ENCODE measurements around the gene DCAF15.

The DCAF15 gene

GRCh38 chr19:13929956-13930355 lies 22.4 kb upstream of the DCAF15 start:
- no peak for DNase-seq (ENCODE audit: low read depth in 2 of 2, low spot score in 1 of 2)

GRCh38 chr19:13930402-13930801 lies 21.9 kb upstream of the DCAF15 start:
- DNase-seq (ENCODE audit: low read depth in 2 of 2, low spot score in 1 of 2), result no peak

GRCh38 chr19:13931391-13932148 lies 20.7 kb upstream of the DCAF15 start:
- DNase-seq (ENCODE audit: low read depth in 2 of 2, low spot score in 1 of 2), result no peak

GRCh38 chr19:13932149-13932637 lies 20.1 kb upstream of the DCAF15 start:
- no peak for DNase-seq (ENCODE audit: low read depth in 2 of 2, low spot score in 1 of 2)

GRCh38 chr19:13932911-13933393 lies 19.4 kb upstream of the DCAF15 start:
- no peak for DNase-seq (ENCODE audit: low read depth in 2 of 2, low spot score in 1 of 2)

GRCh38 chr19:13934785-13935109 lies 17.6 kb upstream of the DCAF15 start:
- DNase-seq (ENCODE audit: low read depth in 2 of 2, low spot score in 1 of 2), result no peak

GRCh38 chr19:13935765-13936510 lies 16.4 kb upstream of the DCAF15 start:
- no peak for DNase-seq (ENCODE audit: low read depth in 2 of 2, low spot score in 1 of 2)

GRCh38 chr19:13937479-13938300 lies 14.6 kb upstream of the DCAF15 start:
- no peak for DNase-seq (ENCODE audit: low read depth in 2 of 2, low spot score in 1 of 2)

GRCh38 chr19:13938301-13939064 lies 13.8 kb upstream of the DCAF15 start, which contains the start of gene PODNL1:
Gene PODNL1 (minus strand): TSS chr19:13938417. CDS start chr19:13938181, 236 bp downstream.
- no peak for DNase-seq (ENCODE audit: low read depth in 2 of 2, low spot score in 1 of 2)

GRCh38 chr19:13942023-13942684 lies 10.2 kb upstream of the DCAF15 start:
- DNase-seq (ENCODE audit: low read depth in 2 of 2, low spot score in 1 of 2), result no peak

- no peak for DNase-seq (ENCODE audit: low read depth in 2 of 2, low spot score in 1 of 2)
Measured at GRCh38 chr19:13946414-13946813, 5.9 kb upstream of the DCAF15 start.

- DNase-seq (ENCODE audit: low read depth in 2 of 2, low spot score in 1 of 2), result no peak
Measured at GRCh38 chr19:13951043-13951442, 1.3 kb upstream of the DCAF15 start.

- DNase-seq (ENCODE audit: low read depth in 2 of 2, low spot score in 1 of 2), result no peak
Measured at GRCh38 chr19:13951799-13952153, 533 bp upstream of the DCAF15 start.

GRCh38 chr19:13952931-13953531 lies 722 bp downstream of the DCAF15 start:
- no peak for DNase-seq (ENCODE audit: low read depth in 2 of 2, low spot score in 1 of 2)

GRCh38 chr19:13954185-13954584 lies 1.9 kb downstream of the DCAF15 start:
- no peak for DNase-seq (ENCODE audit: low read depth in 2 of 2, low spot score in 1 of 2)

- DNase-seq (ENCODE audit: low read depth in 2 of 2, low spot score in 1 of 2), result no peak
Measured at GRCh38 chr19:13955662-13956364, 3.5 kb downstream of the DCAF15 start.

- DNase-seq (ENCODE audit: low read depth in 2 of 2, low spot score in 1 of 2), result no peak
Measured at GRCh38 chr19:13956365-13956744, 4.0 kb downstream of the DCAF15 start.

- DNase-seq (ENCODE audit: low read depth in 2 of 2, low spot score in 1 of 2), result no peak
Measured at GRCh38 chr19:13957051-13957450, 4.7 kb downstream of the DCAF15 start.

GRCh38 chr19:13958043-13958442 lies 5.7 kb downstream of the DCAF15 start:
- DNase-seq (ENCODE audit: low read depth in 2 of 2, low spot score in 1 of 2), result no peak

Data from stimulated activated CD8-positive, alpha-beta memory T cell treated with anti-CD3 and anti-CD28 coated beads, Interleukin-4, amount 100 ng/mL, for 1 hour (primary cell).